Measurements from ENCODE around the gene NFATC3.

DNA sequence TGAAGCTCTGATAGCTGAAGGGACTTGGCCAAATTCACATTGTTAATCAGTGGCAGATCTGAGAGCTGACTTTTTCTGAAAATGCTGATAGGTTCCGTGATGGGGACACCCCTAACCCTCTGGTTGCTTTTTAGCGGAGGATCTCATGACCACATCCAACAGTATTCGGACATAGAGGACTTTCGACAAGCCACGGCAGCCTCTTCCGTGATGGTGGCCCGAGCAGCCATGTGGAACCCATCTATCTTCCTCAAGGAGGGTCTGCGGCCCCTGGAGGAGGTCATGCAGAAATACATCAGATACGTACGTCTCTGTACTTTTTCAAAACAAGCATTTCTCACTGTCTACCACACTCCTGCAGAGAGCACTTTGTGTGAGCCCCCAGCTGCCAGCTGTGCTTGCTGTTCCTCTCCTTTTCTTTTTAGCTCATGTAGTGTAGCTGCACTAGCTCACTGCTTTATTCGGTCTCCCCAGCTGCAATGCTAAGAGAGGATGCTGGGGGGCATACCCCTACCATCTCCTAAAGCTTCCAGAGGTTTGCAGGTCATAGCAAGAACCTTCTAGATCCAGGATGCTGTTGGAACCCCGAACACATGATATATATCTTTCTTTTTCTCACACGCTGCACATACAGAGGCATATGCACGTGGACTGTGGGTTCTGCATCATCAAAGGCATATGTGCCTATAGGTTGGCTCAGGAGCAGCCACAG, 14.2 kb upstream of the NFATC3 start:
- TF ChIP-seq CTCF (conservative IDR thresholded peaks at IDR 0.05) (no peak), EZH2 (IDR thresholded peaks at IDR 0.05; ENCODE audit: low read depth) (no peak)

Data from PC-9 (cell line).